ENCODE measurements around the gene NTF4.
"Not testable (repeated sequence)": the region's sequence is repeated elsewhere in the genome, so short reads cannot be mapped to it uniquely, and the experiment has no call there.

DNA sequence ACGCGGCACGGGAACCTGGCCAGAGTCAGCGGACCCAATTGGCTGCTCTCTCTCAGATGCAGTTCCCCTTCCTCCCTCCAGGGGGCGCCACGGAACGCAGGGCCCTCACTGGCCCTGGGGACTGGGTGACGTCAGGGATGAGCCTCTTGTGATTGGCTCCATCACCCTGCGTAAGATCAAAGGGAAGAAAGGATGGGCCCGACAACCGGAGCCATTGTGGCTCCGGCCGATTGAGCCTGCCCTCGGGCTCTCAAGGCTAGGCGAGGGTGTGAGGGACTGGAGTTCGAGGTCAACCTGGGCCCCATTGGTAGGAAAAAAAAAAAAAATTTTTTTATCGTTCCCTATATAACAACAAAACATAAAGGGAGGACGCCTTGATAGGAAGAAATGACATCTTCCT, 27.8 kb downstream of the NTF4 start, which contains the start of gene CGB1:
- TF ChIP-seq, protein P1, sequence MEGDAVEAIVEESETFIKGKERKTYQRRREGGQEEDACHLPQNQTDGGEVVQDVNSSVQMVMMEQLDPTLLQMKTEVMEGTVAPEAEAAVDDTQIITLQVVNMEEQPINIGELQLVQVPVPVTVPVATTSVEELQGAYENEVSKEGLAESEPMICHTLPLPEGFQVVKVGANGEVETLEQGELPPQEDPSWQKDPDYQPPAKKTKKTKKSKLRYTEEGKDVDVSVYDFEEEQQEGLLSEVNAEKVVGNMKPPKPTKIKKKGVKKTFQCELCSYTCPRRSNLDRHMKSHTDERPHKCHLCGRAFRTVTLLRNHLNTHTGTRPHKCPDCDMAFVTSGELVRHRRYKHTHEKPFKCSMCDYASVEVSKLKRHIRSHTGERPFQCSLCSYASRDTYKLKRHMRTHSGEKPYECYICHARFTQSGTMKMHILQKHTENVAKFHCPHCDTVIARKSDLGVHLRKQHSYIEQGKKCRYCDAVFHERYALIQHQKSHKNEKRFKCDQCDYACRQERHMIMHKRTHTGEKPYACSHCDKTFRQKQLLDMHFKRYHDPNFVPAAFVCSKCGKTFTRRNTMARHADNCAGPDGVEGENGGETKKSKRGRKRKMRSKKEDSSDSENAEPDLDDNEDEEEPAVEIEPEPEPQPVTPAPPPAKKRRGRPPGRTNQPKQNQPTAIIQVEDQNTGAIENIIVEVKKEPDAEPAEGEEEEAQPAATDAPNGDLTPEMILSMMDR (conservative IDR thresholded peaks at IDR 0.05; ENCODE audit: low read depth in 2 of 2), result peak; percentile 63 to 70
- not testable (repeated sequence) for TF ChIP-seq POLR2AphosphoS5 (IDR thresholded peaks at IDR 0.05; ENCODE audit: low read depth); ZNF114 (CRISPR knock-in tag; IDR thresholded peaks at IDR 0.05); STAT1 (IDR thresholded peaks at IDR 0.05; ENCODE audit: unreplicated experiment); EZH2 (IDR thresholded peaks at IDR 0.05; ENCODE audit: low read depth, unreplicated experiment); JUNB (IDR thresholded peaks at IDR 0.05; ENCODE audit: unreplicated experiment); EZH2phosphoT487 (IDR thresholded peaks at IDR 0.05; ENCODE audit: unreplicated experiment)
- TF ChIP-seq, protein P2, sequence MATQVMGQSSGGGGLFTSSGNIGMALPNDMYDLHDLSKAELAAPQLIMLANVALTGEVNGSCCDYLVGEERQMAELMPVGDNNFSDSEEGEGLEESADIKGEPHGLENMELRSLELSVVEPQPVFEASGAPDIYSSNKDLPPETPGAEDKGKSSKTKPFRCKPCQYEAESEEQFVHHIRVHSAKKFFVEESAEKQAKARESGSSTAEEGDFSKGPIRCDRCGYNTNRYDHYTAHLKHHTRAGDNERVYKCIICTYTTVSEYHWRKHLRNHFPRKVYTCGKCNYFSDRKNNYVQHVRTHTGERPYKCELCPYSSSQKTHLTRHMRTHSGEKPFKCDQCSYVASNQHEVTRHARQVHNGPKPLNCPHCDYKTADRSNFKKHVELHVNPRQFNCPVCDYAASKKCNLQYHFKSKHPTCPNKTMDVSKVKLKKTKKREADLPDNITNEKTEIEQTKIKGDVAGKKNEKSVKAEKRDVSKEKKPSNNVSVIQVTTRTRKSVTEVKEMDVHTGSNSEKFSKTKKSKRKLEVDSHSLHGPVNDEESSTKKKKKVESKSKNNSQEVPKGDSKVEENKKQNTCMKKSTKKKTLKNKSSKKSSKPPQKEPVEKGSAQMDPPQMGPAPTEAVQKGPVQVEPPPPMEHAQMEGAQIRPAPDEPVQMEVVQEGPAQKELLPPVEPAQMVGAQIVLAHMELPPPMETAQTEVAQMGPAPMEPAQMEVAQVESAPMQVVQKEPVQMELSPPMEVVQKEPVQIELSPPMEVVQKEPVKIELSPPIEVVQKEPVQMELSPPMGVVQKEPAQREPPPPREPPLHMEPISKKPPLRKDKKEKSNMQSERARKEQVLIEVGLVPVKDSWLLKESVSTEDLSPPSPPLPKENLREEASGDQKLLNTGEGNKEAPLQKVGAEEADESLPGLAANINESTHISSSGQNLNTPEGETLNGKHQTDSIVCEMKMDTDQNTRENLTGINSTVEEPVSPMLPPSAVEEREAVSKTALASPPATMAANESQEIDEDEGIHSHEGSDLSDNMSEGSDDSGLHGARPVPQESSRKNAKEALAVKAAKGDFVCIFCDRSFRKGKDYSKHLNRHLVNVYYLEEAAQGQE (IDR thresholded peaks at IDR 0.05; ENCODE audit: unreplicated experiment), result not testable (repeated sequence)
- TF ChIP-seq, protein P3, sequence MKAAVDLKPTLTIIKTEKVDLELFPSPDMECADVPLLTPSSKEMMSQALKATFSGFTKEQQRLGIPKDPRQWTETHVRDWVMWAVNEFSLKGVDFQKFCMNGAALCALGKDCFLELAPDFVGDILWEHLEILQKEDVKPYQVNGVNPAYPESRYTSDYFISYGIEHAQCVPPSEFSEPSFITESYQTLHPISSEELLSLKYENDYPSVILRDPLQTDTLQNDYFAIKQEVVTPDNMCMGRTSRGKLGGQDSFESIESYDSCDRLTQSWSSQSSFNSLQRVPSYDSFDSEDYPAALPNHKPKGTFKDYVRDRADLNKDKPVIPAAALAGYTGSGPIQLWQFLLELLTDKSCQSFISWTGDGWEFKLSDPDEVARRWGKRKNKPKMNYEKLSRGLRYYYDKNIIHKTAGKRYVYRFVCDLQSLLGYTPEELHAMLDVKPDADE (IDR thresholded peaks at IDR 0.05), result not testable (repeated sequence)
